GM12872 (cell line): ENCODE measurements around the gene SND1.

ENCODE experiments used
- TF ChIP-seq, protein P1 (sequence below): IDR thresholded peaks from 3 replicates; pipeline ENCODE4 v1.5.1; 2011; ENCODE audit warnings: low read depth, mild to moderate bottlenecking, low read length, moderate library complexity; ENCODE audit not compliant: insufficient read depth

Gene SND1

DNA sequence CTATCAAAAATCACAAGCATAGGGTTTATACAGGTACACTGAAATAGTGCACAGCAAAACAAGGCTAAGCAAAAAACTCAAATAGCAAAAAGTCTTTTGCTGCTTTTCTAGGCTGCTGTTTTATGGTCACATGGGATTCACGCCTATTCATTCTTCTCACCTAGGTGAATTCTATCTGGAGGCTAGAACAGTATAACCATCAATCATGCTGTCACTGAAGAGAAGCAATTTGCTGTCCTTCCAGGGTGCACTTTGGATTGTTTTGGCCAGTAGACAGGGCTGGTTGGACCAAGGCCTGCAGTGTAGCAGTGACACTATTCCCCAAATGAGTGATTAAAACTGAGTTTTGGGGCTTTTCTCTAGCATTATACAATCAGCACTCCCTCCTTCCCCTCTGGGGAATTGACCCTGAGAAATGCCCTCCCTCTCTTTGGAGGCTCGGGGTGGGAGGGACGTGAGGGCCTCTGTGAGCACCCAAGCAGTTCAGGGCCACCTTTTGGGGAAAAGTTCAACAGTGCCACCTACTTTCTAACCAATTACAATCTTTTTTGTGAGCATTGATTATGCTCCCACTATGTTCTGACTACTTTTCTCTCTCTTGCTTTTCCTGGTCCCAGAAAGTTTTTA is 16.2 kb upstream of the SND1 start:
- TF ChIP-seq, protein P1, sequence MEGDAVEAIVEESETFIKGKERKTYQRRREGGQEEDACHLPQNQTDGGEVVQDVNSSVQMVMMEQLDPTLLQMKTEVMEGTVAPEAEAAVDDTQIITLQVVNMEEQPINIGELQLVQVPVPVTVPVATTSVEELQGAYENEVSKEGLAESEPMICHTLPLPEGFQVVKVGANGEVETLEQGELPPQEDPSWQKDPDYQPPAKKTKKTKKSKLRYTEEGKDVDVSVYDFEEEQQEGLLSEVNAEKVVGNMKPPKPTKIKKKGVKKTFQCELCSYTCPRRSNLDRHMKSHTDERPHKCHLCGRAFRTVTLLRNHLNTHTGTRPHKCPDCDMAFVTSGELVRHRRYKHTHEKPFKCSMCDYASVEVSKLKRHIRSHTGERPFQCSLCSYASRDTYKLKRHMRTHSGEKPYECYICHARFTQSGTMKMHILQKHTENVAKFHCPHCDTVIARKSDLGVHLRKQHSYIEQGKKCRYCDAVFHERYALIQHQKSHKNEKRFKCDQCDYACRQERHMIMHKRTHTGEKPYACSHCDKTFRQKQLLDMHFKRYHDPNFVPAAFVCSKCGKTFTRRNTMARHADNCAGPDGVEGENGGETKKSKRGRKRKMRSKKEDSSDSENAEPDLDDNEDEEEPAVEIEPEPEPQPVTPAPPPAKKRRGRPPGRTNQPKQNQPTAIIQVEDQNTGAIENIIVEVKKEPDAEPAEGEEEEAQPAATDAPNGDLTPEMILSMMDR: no peak

DNA sequence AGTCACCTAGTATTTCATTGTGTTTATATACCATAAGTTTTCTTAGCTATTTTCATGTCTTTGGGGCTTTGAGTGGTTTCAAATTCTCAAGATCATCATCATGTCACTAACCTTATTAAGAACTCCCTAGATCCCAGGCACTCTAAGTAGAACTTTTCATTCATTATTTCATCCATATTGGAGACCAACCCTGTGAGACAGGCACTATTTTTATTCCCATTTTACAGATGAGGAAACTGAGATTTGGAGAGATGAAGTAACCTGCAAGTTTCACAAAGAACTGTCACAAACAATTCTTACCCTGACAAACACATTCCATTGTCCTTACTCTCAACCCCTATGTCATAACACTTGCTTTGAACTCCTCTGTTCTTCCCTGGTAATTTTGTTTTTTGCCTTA is 13.8 kb upstream of the SND1 start:
- TF ChIP-seq, protein P1: no peak

DNA sequence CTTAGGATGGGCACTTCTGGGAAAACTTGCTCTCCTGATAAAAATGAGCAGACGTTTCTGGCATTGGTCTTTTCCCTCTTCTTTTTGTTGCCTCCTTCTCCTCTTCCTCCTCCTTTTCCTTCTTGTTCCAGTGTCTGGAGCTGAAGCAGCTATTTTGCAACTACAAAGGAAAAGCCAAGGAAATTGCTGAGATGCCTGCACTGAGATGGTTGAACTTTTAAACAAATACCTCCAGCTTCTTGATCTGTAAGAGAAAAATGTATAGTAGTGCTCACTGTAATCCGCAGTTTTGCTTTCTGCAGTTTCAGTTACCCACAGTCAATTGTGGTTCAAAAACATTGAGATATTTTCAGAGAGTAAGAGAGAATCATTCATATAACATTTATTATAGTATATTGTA is 7.5 kb upstream of the SND1 start:
- TF ChIP-seq, protein P1: no peak

DNA sequence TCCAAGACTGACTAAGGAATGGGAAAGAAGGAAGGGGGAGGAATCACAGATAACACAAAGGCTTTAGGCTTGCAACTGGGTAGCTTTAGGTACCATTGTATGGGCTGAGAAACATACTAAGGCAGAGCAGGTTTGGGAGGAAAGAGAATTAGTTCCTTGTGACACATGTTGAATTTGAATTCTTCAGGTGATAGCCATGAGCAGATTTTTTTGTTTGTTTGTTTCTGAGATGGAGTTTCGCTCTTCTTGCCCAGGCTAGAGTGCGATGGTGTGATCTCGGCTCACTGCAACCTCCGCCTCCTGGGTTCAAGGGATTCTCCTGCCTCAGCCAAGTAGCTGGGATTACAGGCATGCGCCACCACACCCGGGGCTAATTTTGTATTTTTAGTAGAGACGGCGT is 4.4 kb upstream of the SND1 start:
- TF ChIP-seq, protein P1: no peak

GRCh38 chr7:127648986-127649385 is 3.0 kb upstream of the SND1 start:
- TF ChIP-seq, protein P1: no peak

GRCh38 chr7:127650847-127651555 is 993 bp upstream of the SND1 start:
- TF ChIP-seq, protein P1: no peak

- TF ChIP-seq, protein P1: no peak
Observed at GRCh38 chr7:127652333-127653248, 597 bp downstream of the SND1 start.
